IPS DF 6.9 (cell line): ENCODE results near the gene CGNL1.

Experiments
- DNase-seq: peaks from one replicate; pipeline ENCODE4 v3.0.0-alpha.2; 2013; ENCODE audit warnings: low read depth, low spot score
- H3K27ac ChIP-seq: one replicate; pipeline ENCODE4 v1.5.1; 2013; ENCODE audit warnings: low read length, control low read depth
- H3K27me3 ChIP-seq: 2 replicates; pipeline ENCODE4 v1.6.1; 2013; ENCODE audit warnings: mild to moderate bottlenecking, low read length; ENCODE audit not compliant: control insufficient read depth, insufficient read depth
- H3K36me3 ChIP-seq: 2 replicates; pipeline ENCODE4 v1.6.1; 2013; ENCODE audit warnings: low read length; ENCODE audit not compliant: control insufficient read depth, insufficient read depth
- H3K4me1 ChIP-seq: 2 replicates; pipeline ENCODE4 v1.6.1; 2013; ENCODE audit warnings: low read length; ENCODE audit not compliant: control insufficient read depth, insufficient read depth
- H3K4me3 ChIP-seq: 2 replicates; pipeline ENCODE4 v1.5.1; 2013; ENCODE audit warnings: mild to moderate bottlenecking, low read length
- H3K9me3 ChIP-seq: 2 replicates; pipeline ENCODE4 v1.6.1; 2013; ENCODE audit warnings: low read length, inconsistent platforms; ENCODE audit not compliant: control insufficient read depth, insufficient read depth
- WGBS: extraction: QIAGEN DNeasy Blood & Tissue Kit; methylation state at CpG from one replicate; pipeline ENCODE4 v1.1.7; 2013; ENCODE audit warnings: mixed read lengths, missing lambda C conversion rate; ENCODE audit not compliant: insufficient read length, insufficient coverage; 5-methylcytosine and 5-hydroxymethylcytosine counted together

CGNL1 gene

DNA sequence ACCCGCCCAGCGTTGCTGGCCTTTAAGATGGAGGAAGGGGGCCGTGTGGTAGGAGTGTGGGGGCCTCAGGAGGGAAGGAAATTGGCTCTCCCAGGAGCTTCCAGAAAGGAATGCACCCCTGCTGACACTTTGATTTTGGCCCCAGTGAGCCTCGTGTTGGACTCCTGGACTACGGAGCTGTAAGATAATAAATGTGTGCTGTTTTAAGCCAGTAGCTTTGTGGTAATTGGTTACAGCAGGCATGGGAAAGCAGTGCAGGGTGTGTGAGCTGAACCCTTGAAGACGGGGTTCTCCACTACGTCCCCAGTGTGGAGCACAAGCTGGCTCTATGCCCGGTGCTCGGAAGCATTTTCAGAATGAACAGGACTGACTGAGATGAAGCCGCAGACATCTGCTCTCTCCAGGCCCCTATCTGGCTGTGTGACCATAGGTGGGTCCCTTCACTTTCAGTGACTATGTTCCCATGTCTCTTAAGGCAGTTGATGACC is 22.9 kb upstream of the CGNL1 start:
- H3K4me1 ChIP-seq: peaks cover 14% of the 10 kb centered on the region
- no peaks in the 10 kb centered on the region for H3K9me3 ChIP-seq
- no peaks in the 10 kb centered on the region for H3K36me3 ChIP-seq
- no CpG with 5 or more reads among the region's 10 CpGs for WGBS
- no peak overlapping the region for H3K4me3 ChIP-seq
- no peak overlapping the region for H3K27ac ChIP-seq
- DNase-seq: no peak
- no peaks in the 10 kb centered on the region for H3K27me3 ChIP-seq

DNA sequence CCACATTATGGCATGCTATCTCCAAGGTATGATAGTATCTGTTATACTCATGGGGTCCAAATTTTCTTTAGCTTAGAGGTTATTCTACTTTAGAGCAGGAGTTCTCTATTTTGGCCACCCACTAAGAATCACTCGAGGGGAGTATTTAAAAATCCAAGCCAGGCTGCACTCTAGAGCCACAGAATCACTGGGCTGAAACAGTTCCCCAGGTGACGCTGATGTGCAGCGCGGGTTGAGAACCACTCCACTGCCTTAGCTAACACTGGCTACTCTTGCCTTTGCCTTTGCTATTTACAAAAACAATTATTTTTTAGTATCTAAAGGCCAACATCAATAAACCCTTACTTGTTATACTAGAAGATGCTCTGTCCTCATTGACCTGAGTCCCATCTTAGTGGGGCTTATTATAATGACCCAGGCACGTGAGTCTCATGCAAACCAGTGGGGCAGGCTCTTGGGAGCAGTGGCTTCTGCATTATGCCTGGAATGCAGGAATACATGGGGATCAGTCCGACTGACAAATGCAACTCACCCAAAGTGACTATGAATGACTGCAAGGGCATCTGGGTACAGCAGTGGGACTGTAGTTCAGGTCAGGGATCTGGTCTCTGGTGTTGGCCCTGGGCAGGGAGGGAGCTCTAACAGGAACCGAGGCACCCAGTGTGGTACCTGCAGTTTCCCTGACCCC is 21.7 kb upstream of the CGNL1 start:
- H3K27me3 ChIP-seq: no peaks in the 10 kb centered on the region
- H3K36me3 ChIP-seq: no peaks in the 10 kb centered on the region
- WGBS: no CpG with 5 or more reads among the region's 7 CpGs
- no peaks in the 10 kb centered on the region for H3K9me3 ChIP-seq
- H3K27ac ChIP-seq: no peak overlapping the region
- DNase-seq: no peak
- H3K4me1 ChIP-seq: peaks cover 14% of the 10 kb centered on the region
- no peak overlapping the region for H3K4me3 ChIP-seq

DNA sequence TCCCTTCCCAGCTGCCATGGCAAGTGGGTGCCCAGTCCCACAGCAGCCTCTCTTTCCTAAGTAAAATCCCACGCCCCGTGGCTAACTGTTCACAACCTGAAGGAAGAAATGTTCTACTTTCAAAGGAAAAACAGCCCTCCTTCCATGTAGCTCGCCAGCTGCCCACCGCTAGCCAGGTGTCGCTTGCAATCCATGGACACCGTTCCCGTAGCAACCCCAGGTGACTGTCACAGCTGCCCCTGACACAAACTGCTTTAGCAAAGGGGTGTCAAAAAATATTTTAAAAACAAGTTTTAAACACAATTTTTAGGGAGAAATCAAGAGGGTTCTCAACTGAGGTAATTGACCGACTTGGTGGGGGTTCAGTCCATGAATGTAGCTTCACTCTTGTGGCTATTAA is 21.0 kb upstream of the CGNL1 start:
- H3K36me3 ChIP-seq: no peaks in the 10 kb centered on the region
- DNase-seq: no peak
- H3K4me3 ChIP-seq: no peak overlapping the region
- H3K27ac ChIP-seq: no peak overlapping the region
- H3K9me3 ChIP-seq: no peaks in the 10 kb centered on the region
- WGBS: no CpG with 5 or more reads among the region's 8 CpGs
- peaks cover 14% of the 10 kb centered on the region for H3K4me1 ChIP-seq
- H3K27me3 ChIP-seq: no peaks in the 10 kb centered on the region

DNA sequence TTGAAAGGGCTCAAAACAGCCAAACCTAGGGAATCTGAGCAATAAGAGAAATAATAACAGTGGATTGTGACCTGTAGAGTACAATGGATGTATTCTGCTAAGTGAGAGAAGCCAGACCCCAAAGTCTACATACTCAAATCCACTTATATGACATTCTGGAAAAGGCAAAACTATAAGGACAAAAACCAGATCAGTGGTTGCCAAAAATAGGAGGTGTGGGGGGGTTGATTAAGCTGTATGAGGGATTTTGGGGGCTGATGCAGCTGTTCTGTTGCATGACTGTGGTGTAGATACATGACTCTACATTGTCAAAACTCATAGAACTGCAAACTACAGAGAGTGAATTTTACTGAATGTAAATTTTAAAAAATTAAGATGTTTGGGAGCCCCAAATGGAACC is 20.1 kb upstream of the CGNL1 start:
- H3K4me3 ChIP-seq: no peak overlapping the region
- H3K27me3 ChIP-seq: no peaks in the 10 kb centered on the region
- H3K9me3 ChIP-seq: no peaks in the 10 kb centered on the region
- H3K36me3 ChIP-seq: no peaks in the 10 kb centered on the region
- H3K4me1 ChIP-seq: peaks cover 14% of the 10 kb centered on the region
- no peak overlapping the region for H3K27ac ChIP-seq
- no peak for DNase-seq

DNA sequence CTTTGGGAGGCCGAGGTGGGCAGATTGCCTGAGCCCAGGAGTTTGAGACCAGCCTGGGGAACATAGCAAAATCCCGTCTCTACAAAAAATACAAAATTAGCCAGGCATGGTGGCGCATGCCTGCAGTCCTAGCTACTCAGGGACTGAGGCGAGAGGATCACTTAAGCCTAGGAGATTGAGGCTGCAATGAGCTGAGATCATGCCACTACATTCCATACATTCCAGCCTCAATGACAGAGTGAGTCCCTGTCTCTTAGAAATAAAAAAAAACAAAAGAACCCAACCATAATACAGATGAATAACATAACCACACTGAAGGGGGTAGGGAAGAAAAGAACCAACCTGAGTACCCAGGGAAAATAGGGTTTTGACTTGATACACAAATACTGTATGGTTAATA is 19.7 kb upstream of the CGNL1 start:
- WGBS: no CpG with 5 or more reads among the region's 4 CpGs
- H3K9me3 ChIP-seq: no peaks in the 10 kb centered on the region
- no peak overlapping the region for H3K27ac ChIP-seq
- no peaks in the 10 kb centered on the region for H3K27me3 ChIP-seq
- no peak for DNase-seq
- no peaks in the 10 kb centered on the region for H3K36me3 ChIP-seq
- no peak overlapping the region for H3K4me3 ChIP-seq
- peaks cover 14% of the 10 kb centered on the region for H3K4me1 ChIP-seq

DNA sequence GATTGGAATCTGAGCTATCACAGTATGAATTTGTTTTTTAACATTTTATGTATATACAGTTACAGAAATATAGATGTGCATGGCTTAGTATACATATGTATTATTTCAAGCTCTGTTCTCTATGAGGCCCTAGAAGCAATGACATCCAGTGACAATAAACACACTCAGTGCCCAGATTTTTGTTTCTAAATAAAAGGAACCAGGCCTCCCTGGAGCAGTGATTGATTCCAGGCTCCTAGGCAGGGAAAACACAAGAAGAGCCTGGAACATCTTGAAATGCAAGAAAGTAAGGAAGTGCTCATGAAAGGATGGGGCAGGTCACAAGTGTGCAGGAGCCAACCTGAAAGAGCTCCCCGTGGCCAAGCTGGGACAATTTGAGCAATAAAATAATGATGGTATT is 18.5 kb upstream of the CGNL1 start:
- H3K27me3 ChIP-seq: no peaks in the 10 kb centered on the region
- peaks cover 12% of the 10 kb centered on the region for H3K4me1 ChIP-seq
- H3K4me3 ChIP-seq: no peak overlapping the region
- no peaks in the 10 kb centered on the region for H3K9me3 ChIP-seq
- H3K27ac ChIP-seq: no peak overlapping the region
- no peak for DNase-seq
- WGBS: no CpG with 5 or more reads among the region's 1 CpG
- no peaks in the 10 kb centered on the region for H3K36me3 ChIP-seq

DNA sequence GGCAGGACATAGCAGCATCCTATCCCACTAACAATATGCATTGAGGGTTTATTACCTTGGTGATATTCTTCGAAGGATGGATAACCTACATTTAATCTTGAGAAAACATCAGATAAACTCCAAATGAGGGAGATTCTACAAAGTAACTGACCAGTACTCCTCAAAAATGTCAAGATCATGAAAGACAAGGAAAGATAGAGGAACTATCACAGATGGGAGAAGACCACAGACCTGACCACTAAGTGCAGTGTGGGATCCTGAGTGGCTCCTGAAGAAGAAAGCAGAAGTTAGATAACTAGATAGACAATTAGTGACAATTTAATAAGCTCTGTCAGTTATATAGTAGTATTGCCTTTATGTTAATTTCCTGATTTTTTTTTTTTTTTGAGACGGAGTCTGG is 17.7 kb upstream of the CGNL1 start:
- no peaks in the 10 kb centered on the region for H3K9me3 ChIP-seq
- no peak for DNase-seq
- H3K27ac ChIP-seq: no peak overlapping the region
- peaks cover 11% of the 10 kb centered on the region for H3K4me1 ChIP-seq
- H3K27me3 ChIP-seq: no peaks in the 10 kb centered on the region
- no CpG with 5 or more reads among the region's 2 CpGs for WGBS
- H3K4me3 ChIP-seq: no peak overlapping the region
- no peaks in the 10 kb centered on the region for H3K36me3 ChIP-seq

DNA sequence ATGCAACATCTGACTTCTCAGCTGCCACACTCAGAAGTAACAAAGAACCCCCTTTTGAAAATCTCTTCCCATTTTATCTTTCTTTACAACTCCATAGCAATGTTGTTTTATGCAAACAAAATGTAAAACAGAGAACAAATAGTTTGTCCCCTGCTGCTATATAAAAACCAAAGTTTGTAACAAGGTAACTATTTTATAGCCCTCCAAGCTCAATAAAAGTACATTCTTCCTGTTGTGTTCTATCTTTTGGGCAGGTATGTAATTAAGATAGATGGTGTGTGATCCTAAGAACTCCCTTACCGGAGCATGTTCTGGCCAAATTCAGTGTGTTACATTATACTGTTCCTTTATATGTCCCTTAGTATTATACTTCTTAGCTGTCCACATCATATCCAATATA is 12.6 kb upstream of the CGNL1 start:
- WGBS: no CpG with 5 or more reads among the region's 1 CpG
- DNase-seq: no peak
- H3K4me3 ChIP-seq: no peak overlapping the region
- no peak overlapping the region for H3K27ac ChIP-seq
- H3K4me1 ChIP-seq: peaks cover 2% of the 10 kb centered on the region
- no peaks in the 10 kb centered on the region for H3K9me3 ChIP-seq
- H3K27me3 ChIP-seq: no peaks in the 10 kb centered on the region
- H3K36me3 ChIP-seq: no peaks in the 10 kb centered on the region

DNA sequence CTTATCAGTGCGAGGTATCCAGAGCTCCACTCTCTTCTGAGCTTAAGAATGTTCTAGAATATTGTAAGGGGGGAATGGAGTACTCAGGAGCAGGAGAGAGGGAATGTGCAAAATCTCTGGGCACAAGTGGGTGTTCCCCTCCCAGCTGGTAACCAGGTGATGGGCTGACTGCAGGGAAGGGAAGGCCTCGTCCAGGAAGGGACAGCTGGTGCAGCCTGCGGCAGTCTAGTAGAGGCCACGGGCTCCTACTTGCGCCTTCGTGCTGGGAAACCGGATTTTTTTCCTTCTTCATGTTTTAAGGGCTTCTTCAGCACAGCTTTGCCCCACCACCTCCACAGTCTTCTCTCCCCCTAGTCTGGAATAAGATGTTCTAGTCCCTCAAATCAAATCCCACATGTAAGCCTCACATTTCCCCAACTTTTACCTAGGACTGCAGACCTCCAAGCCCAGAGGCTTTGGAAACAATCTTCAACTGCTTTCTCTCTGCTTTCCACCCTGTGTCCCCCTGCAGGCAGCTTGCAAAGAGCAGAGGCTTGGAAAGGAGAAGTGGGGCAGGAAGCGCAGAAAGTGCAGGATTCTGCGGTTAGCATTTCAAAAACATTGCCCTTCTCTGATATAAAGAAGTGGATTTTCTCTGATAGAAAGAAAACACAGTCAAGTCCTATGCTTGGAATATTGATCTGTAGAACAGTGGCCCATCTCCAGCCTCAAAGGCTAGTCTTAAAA is 11.9 kb upstream of the CGNL1 start:
- no CpG with 5 or more reads among the region's 9 CpGs for WGBS
- DNase-seq: no peak
- Histone ChIP-seq H3K27ac (no peak overlapping the region), H3K4me3 (no peak overlapping the region), H3K9me3 (no peaks in the 10 kb centered on the region), H3K4me1 (peaks cover 2% of the 10 kb centered on the region), H3K36me3 (no peaks in the 10 kb centered on the region), H3K27me3 (no peaks in the 10 kb centered on the region)

DNA sequence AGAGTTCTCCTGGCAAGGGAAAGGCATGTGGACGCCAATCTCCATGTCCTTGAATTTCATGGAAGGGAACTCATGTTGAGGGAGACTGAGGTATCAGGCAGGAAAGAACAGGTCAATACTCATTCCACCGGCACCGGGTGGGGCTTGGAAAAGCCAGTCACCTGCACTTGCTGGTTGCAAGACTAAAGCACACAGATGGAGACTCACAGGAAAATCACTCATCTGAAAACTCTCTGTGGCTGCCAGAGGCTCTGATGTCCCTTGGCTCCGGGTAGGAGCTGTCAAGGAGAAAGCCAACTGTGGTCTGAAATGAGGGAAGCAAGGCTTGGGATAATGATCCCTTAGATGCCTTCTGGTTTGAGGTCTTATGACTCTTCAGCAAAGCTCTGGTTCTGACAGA is 8.7 kb upstream of the CGNL1 start:
- DNase-seq: no peak
- no peaks in the 10 kb centered on the region for H3K27me3 ChIP-seq
- no peak overlapping the region for H3K4me3 ChIP-seq
- no CpG with 5 or more reads among the region's 4 CpGs for WGBS
- no peak overlapping the region for H3K27ac ChIP-seq
- H3K36me3 ChIP-seq: no peaks in the 10 kb centered on the region
- no peaks in the 10 kb centered on the region for H3K9me3 ChIP-seq
- H3K4me1 ChIP-seq: peaks cover 2% of the 10 kb centered on the region

DNA sequence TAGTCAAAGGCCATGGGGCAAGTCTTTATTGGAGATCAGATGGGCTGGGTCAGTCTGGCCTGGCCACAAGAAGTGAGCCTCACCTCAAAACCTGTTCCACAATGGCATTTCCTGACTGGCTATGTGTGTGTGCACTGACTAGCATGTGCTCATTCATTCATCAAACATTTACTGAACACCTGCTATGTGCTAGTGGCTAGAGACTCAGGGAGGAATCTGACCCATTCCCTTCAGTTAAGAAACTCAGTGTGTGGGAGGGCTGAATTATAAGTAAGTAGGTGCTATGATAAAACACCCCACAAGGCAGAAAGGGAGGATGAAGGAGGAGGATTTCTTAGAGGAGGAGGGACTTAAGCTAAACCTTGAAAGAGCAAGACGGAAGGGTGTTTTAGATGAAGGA is 5.4 kb upstream of the CGNL1 start:
- no CpG with 5 or more reads among the region's 1 CpG for WGBS
- Histone ChIP-seq H3K36me3 (no peaks in the 10 kb centered on the region), H3K9me3 (no peaks in the 10 kb centered on the region), H3K4me1 (peaks cover 1% of the 10 kb centered on the region), H3K4me3 (no peak overlapping the region), H3K27me3 (no peaks in the 10 kb centered on the region), H3K27ac (no peak overlapping the region)
- no peak for DNase-seq
